ENCODE data around the gene BCL7A. TPM values are rescaled to one million over a fixed set of nuclear protein-coding genes. Genes with fewer than 3 reads are reported as not detected.

BCL7A gene
- polyA plus RNA-seq, 1 experiment, result 3.4 TPM

DNA sequence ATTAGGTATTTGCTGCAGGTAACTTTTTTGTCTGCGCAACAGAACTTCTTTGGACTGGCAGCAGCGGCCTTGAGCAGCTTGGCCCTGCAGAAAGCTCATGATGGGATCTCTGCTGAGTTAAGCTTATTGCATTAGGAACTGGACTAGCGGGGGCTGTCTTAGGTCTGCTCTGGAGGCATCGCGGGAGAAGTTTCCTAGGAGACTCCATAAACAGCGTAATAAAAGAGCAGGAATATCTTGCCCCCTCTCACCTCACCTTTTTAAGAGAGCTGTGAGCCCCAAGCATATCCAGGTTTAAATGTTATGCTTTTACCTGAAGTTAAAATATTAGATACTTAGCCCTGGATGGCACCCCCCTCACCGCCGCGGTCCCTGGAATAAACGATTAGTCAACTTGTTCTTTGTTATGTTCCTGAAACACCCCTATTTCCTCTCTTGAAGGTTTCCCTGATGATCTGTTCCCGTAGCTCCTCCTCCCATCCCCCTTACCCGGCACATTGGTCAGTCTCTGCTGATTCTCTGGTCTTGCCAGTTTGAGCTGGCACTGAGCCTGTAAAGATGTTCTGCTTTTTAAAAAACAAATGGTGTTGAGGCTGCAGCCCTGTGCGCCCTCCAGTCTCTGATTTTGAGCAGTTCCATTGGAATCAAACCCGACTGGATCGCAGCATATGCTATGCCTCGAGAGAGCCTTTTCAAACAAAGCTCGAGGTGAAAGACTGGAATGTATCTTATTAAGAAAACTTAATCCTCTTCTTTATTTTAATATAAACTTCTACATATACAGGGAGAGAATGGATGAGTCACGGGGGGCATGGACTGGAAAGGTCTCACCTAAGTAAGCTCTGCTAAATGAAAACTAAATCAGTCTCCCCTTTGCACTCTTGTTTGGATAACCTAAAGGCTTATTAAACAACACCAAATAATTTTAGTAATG lies 58.7 kb downstream of the BCL7A start:
- CTCF ChIA-PET, result interaction anchor here (1.1 to 5.5 kb wide), 8 partner anchors 10 to 286 kb away, joined by 3 to 43 read pairs (median 6); partner anchors contain the start of gene RHOF

DNA sequence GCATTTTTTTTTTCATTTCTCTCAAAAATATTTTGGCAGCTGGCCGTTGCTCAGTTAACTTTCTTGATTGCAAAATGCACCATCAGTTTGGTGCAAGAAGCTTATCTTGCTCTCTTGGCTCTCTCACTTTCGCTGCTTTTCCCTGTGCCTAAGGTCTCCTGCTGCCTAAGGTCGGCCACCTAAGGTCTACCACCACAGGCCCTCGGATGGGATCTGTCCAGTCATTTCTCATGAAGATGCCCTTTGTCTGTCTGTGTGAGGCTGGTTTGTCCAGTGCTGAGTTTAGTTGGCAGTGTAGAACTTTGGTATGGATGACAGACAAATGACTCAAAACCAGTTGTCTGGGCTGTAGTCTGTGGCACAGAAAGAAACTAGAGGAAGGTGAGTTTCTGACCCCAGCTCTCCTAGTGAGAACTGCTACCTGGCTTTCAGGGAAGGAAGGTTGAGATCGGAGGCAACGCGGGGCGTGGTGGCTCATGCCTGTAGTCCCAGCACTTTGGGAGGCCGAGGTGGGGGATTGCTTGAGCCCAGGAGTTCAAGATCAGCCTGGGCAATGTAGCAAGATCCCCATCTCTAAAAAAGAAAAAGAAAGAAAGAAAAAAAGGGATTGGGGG lies 59.5 kb downstream of the BCL7A start:
- POLR2A ChIA-PET, result interaction anchor here (0.9 kb wide), 1 partner anchor 56 kb away, joined by 12 read pairs; no protein-coding TSS in a partner anchor
- Histone ChIP-seq H3K36me3 (ENCODE audit: control insufficient read depth, insufficient read depth, low read length) (peaks cover 2% of the 10 kb centered on the region; the same call in 1 of the 2 replicates), H3K27me3 (ENCODE audit: control insufficient read depth, insufficient read depth, low read length) (no peaks in the 10 kb centered on the region), H3K4me3 (ENCODE audit: low read depth, low read length) (peak overlapping the region; percentile 69)
- no peak for DNase-seq (ENCODE audit: low read depth)
- TF ChIP-seq, protein P1, sequence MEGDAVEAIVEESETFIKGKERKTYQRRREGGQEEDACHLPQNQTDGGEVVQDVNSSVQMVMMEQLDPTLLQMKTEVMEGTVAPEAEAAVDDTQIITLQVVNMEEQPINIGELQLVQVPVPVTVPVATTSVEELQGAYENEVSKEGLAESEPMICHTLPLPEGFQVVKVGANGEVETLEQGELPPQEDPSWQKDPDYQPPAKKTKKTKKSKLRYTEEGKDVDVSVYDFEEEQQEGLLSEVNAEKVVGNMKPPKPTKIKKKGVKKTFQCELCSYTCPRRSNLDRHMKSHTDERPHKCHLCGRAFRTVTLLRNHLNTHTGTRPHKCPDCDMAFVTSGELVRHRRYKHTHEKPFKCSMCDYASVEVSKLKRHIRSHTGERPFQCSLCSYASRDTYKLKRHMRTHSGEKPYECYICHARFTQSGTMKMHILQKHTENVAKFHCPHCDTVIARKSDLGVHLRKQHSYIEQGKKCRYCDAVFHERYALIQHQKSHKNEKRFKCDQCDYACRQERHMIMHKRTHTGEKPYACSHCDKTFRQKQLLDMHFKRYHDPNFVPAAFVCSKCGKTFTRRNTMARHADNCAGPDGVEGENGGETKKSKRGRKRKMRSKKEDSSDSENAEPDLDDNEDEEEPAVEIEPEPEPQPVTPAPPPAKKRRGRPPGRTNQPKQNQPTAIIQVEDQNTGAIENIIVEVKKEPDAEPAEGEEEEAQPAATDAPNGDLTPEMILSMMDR (IDR thresholded peaks at IDR 0.05; ENCODE audit: insufficient read depth, low read depth, low read length), result no peak
- CTCF ChIA-PET, result interaction anchor here (1.1 to 5.5 kb wide), 6 partner anchors 9 to 287 kb away, joined by 4 to 43 read pairs (median 10); partner anchors contain the start of gene RHOF

More for the DNA sequence above, 58.7 kb downstream of the BCL7A start:
- peaks cover 2% of the 10 kb centered on the region; the same call in 1 of the 2 replicates for H3K36me3 ChIP-seq (ENCODE audit: control insufficient read depth, insufficient read depth, low read length)
- H3K27me3 ChIP-seq (ENCODE audit: control insufficient read depth, insufficient read depth, low read length), result no peaks in the 10 kb centered on the region
- POLR2A ChIA-PET, result interaction anchor here (0.7 to 0.9 kb wide), 2 partner anchors 14 to 55 kb away, joined by 3 to 12 read pairs; no protein-coding TSS in a partner anchor
- peak overlapping the region; percentile 69 for H3K4me3 ChIP-seq (ENCODE audit: low read depth, low read length)
- no peak for DNase-seq (ENCODE audit: low read depth)
- TF ChIP-seq, protein P1 (IDR thresholded peaks at IDR 0.05; ENCODE audit: insufficient read depth, low read depth, low read length), result no peak

DNA sequence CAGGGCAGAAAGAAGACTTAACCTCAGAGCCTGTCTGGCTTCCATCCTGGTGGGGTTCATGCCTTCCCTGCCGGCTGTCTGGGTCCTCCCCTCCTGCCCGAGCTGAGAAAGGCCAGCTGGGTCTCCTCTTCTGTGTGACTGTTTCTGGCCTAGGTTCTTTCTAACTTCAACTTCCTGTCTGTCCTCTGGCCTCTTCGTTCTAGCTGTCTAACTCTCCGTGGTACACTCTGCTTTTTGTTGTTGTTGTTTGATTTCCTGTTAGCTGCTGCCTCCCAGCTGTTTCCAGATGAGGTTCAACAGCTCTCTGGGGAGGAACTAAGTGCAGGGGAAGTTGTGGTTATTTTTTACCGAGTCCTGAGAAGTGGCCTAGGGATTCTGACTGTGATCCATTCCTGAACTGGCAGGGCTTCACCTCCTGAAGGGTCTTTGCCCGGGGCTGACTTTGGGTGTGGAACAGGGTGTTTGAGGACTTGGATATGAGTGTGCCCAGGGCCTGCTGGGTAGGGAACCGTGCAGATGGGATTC lies 60.1 kb downstream of the BCL7A start:
- TF ChIP-seq, protein P1 (IDR thresholded peaks at IDR 0.05; ENCODE audit: insufficient read depth, low read depth, low read length), result no peak
- ChIA-PET POLR2A (no interaction called here), CTCF (interaction anchor here (2.0 to 5.5 kb wide), 4 partner anchors 9 to 42 kb away, joined by 7 to 43 read pairs (median 14); no protein-coding TSS in a partner anchor)
- H3K4me3 ChIP-seq (ENCODE audit: low read depth, low read length), result peak overlapping the region; percentile 23
- no peak for DNase-seq (ENCODE audit: low read depth)
- H3K27me3 ChIP-seq (ENCODE audit: control insufficient read depth, insufficient read depth, low read length), result no peaks in the 10 kb centered on the region
- H3K36me3 ChIP-seq (ENCODE audit: control insufficient read depth, insufficient read depth, low read length), result peaks cover 3% of the 10 kb centered on the region

DNA sequence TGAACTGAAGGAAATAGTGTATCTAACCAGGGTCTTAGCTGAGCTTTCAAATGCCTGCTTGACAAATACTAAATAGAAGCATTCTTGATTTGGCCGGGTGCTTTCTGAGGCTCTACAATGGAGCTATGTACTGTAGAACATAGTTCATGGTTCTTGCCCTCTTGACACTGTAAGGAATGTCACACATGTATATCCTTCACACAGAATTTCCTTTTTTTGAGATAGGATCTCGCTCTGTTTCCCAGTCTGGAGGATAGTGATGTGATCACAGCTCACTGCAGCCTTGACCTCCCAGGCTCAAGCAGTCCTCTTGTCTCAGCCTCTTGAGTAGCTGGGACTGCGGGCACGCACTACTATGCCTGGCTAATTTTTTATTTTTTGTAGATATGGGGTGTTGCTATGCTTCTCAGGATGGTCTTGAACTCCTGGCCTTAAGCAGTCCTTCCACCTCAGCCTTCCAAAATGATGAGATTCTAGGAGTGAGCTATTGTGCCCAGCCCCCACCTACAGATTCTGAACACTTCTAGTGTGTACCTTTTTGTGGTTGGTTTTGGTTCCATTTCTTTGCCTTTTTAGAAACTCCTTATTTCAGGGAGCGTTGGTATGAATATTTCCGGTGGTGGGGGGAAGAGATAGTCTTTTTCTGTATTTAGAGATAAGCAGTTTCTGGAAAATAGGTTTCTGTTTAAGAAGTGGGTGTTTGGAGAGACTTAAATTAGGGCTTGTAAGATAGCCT lies 61.1 kb downstream of the BCL7A start:
- TF ChIP-seq, protein P1 (IDR thresholded peaks at IDR 0.05; ENCODE audit: insufficient read depth, low read depth, low read length), result no peak
- POLR2A ChIA-PET, result no interaction called here

More for the DNA sequence above, 61.1 kb downstream of the BCL7A start:
- H3K4me3 ChIP-seq (ENCODE audit: low read depth, low read length), result no peak overlapping the region
- CTCF ChIA-PET, result interaction anchor here (0.8 to 5.5 kb wide), 4 partner anchors 28 to 70 kb away, joined by 3 to 43 read pairs (median 4); no protein-coding TSS in a partner anchor
- no peak for DNase-seq (ENCODE audit: low read depth)
- peaks cover 3% of the 10 kb centered on the region for H3K36me3 ChIP-seq (ENCODE audit: control insufficient read depth, insufficient read depth, low read length)
- no peaks in the 10 kb centered on the region for H3K27me3 ChIP-seq (ENCODE audit: control insufficient read depth, insufficient read depth, low read length)
